Muscle layer of duodenum (tissue), 2 donors: ENCODE results near the gene SLC2A9.

Experiments
- H3K27ac ChIP-seq: one replicate; pipeline ENCODE4 v1.7.0; 2013; ENCODE audit warnings: mild to moderate bottlenecking, low read length
- H3K27me3 ChIP-seq: one replicate; pipeline ENCODE4 v1.7.0; 2013; ENCODE audit warnings: low read depth, mild to moderate bottlenecking, control low read depth, low read length
- H3K36me3 ChIP-seq, 2 donors: one replicate each; pipeline ENCODE4 v1.7.0; 2013; ENCODE audit warnings: low read length in 2 of 2, control low read depth in 1 of 2, mild to moderate bottlenecking in 1 of 2; ENCODE audit not compliant: insufficient read depth in 2 of 2, control insufficient read depth in 1 of 2
- H3K4me1 ChIP-seq, 2 donors: one replicate each; pipeline ENCODE4 v1.7.0; 2013; ENCODE audit warnings: low read length in 2 of 2, mild to moderate bottlenecking in 2 of 2, control low read depth in 1 of 2, moderate library complexity in 1 of 2; ENCODE audit not compliant: insufficient read depth in 2 of 2, control insufficient read depth in 1 of 2
- H3K4me3 ChIP-seq, 2 donors: one replicate each; pipeline ENCODE4 v1.7.0; 2013; ENCODE audit warnings: low read length in 2 of 2, low read depth in 1 of 2, mild to moderate bottlenecking in 1 of 2
- H3K9me3 ChIP-seq, 2 donors: one replicate each; pipeline ENCODE4 v1.7.0; 2013; ENCODE audit warnings: low read length in 2 of 2, control low read depth in 1 of 2, mild to moderate bottlenecking in 1 of 2; ENCODE audit not compliant: control insufficient read depth in 1 of 2
- donor health status: healthy.

SLC2A9 gene

GRCh38 chr4:10017037-10017893, 4.0 kb downstream of the SLC2A9 start:
- Histone ChIP-seq H3K9me3 (no peaks in the 10 kb centered on the region), H3K4me1 (peaks cover 3 to 6% of the 10 kb centered on the region in 2 donors), H3K4me3 (no peak overlapping the region), H3K36me3 (no peaks in the 10 kb centered on the region), H3K27me3 (no peaks in the 10 kb centered on the region), H3K27ac (no peak overlapping the region)

GRCh38 chr4:10016169-10016568, 5.1 kb downstream of the SLC2A9 start:
- Histone ChIP-seq H3K4me3 (no peak overlapping the region), H3K9me3 (no peaks in the 10 kb centered on the region), H3K27me3 (no peaks in the 10 kb centered on the region), H3K27ac (no peak overlapping the region), H3K36me3 (no peaks in the 10 kb centered on the region), H3K4me1 (peaks cover 0 to 6% of the 10 kb centered on the region in 2 donors)

- H3K27me3 ChIP-seq, result no peaks in the 10 kb centered on the region
- H3K9me3 ChIP-seq, result no peaks in the 10 kb centered on the region
- H3K4me3 ChIP-seq, result no peak overlapping the region
- peaks cover 0 to 6% of the 10 kb centered on the region in 2 donors for H3K4me1 ChIP-seq
- H3K27ac ChIP-seq, result no peak overlapping the region
- no peaks in the 10 kb centered on the region for H3K36me3 ChIP-seq
Measured at GRCh38 chr4:10015140-10015753, 6.0 kb downstream of the SLC2A9 start.

GRCh38 chr4:10013722-10014121, 7.6 kb downstream of the SLC2A9 start:
- H3K4me1 ChIP-seq, result peaks cover 0 to 1% of the 10 kb centered on the region in 2 donors
- H3K36me3 ChIP-seq, result no peaks in the 10 kb centered on the region
- no peaks in the 10 kb centered on the region for H3K27me3 ChIP-seq
- H3K4me3 ChIP-seq, result no peak overlapping the region
- no peak overlapping the region for H3K27ac ChIP-seq
- no peaks in the 10 kb centered on the region for H3K9me3 ChIP-seq

- Histone ChIP-seq H3K4me1 (peaks cover 13 to 18% of the 10 kb centered on the region in 2 donors), H3K9me3 (no peaks in the 10 kb centered on the region), H3K36me3 (no peaks in the 10 kb centered on the region), H3K4me3 (no peak overlapping the region), H3K27ac (no peak overlapping the region), H3K27me3 (no peaks in the 10 kb centered on the region)
Measured at GRCh38 chr4:10011885-10012284, 9.4 kb downstream of the SLC2A9 start.

GRCh38 chr4:10011277-10011676, 10.0 kb downstream of the SLC2A9 start:
- H3K27ac ChIP-seq, result no peak overlapping the region
- H3K4me3 ChIP-seq, result no peak overlapping the region
- H3K27me3 ChIP-seq, result no peaks in the 10 kb centered on the region
- H3K4me1 ChIP-seq, result peaks cover 13 to 22% of the 10 kb centered on the region in 2 donors
- H3K9me3 ChIP-seq, result no peaks in the 10 kb centered on the region
- no peaks in the 10 kb centered on the region for H3K36me3 ChIP-seq

GRCh38 chr4:10009861-10010500, 11.3 kb downstream of the SLC2A9 start:
- no peaks in the 10 kb centered on the region for H3K36me3 ChIP-seq
- H3K4me3 ChIP-seq, result no peak overlapping the region
- H3K4me1 ChIP-seq, result peaks cover 23 to 29% of the 10 kb centered on the region in 2 donors
- H3K27ac ChIP-seq, result no peak overlapping the region
- no peaks in the 10 kb centered on the region for H3K27me3 ChIP-seq
- H3K9me3 ChIP-seq, result no peaks in the 10 kb centered on the region

- Histone ChIP-seq H3K27me3 (no peaks in the 10 kb centered on the region), H3K27ac (no peak overlapping the region), H3K36me3 (no peaks in the 10 kb centered on the region), H3K4me1 (peaks cover 23 to 29% of the 10 kb centered on the region in 2 donors), H3K4me3 (no peak overlapping the region), H3K9me3 (no peaks in the 10 kb centered on the region)
Measured at GRCh38 chr4:10008609-10009005, 12.7 kb downstream of the SLC2A9 start.

- Histone ChIP-seq H3K4me1 (peaks cover 23 to 29% of the 10 kb centered on the region in 2 donors), H3K36me3 (no peaks in the 10 kb centered on the region), H3K27me3 (no peaks in the 10 kb centered on the region), H3K9me3 (no peaks in the 10 kb centered on the region), H3K27ac (no peak overlapping the region), H3K4me3 (no peak overlapping the region)
Measured at GRCh38 chr4:10007793-10008608, 13.3 kb downstream of the SLC2A9 start.

GRCh38 chr4:10007436-10007740, 13.9 kb downstream of the SLC2A9 start:
- Histone ChIP-seq H3K4me1 (peaks cover 23 to 29% of the 10 kb centered on the region in 2 donors), H3K4me3 (no peak overlapping the region), H3K9me3 (no peaks in the 10 kb centered on the region), H3K36me3 (no peaks in the 10 kb centered on the region), H3K27ac (no peak overlapping the region), H3K27me3 (no peaks in the 10 kb centered on the region)
